HL-60 (cell line): ENCODE results near the gene NT5E.

Experiments
- CTCF ChIP-seq: IDR thresholded peaks from one replicate; pipeline ENCODE4 v1.5.1; 2011; ENCODE audit warnings: low read length, control low read depth, inconsistent platforms; ENCODE audit not compliant: insufficient read depth
- GABPA ChIP-seq: IDR thresholded peaks from 2 replicates; pipeline ENCODE4 v1.6.1; 2012; ENCODE audit warnings: low read depth
- POLR2AphosphoS5 ChIP-seq: IDR thresholded peaks from 2 replicates; pipeline ENCODE4 v1.6.1; 2012; ENCODE audit warnings: low read depth
- SPI1 ChIP-seq: IDR thresholded peaks from 2 replicates; pipeline ENCODE4 v1.6.1; 2012; ENCODE audit warnings: low read depth, mild to moderate bottlenecking, borderline replicate concordance

DNA sequence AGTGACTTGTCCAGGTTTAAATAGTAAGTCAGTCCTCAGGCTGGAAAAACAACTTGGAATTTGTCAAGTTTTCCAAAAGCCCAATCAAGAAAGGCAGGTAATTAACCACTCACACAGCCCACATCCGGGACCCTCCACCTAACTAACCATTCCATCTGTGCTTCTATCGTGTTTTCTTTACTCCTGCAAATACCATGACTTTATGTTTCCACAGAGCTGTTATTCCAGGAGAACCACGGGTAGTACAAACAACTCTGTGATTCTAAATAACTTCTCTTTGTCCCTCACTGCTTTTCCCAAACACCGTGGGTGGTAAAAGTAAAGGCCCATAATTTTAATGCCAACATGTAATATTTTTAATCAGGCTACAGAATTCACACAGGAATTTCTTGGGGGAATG lies 49.6 kb upstream of the NT5E start:
- no peak for TF ChIP-seq POLR2AphosphoS5
- no peak for TF ChIP-seq CTCF
- TF ChIP-seq GABPA, result no peak
- no peak for TF ChIP-seq SPI1
